ENCODE measurements around the gene SUCLG2.

GRCh38 chr3:67654099-67654843 is at the start of gene SUCLG2:
- peak; percentile 96 for TF ChIP-seq TAF1 (IDR thresholded peaks at IDR 0.05; ENCODE audit: borderline replicate concordance, low read depth, low read length)
- peak; percentile 41; the same call in 1 of the 2 replicates for TF ChIP-seq POLR2AphosphoS5 (IDR thresholded peaks at IDR 0.05; ENCODE audit: low read depth, low read length)
- peak; percentile 88 for TF ChIP-seq POLR2A (IDR thresholded peaks at IDR 0.05; ENCODE audit: low read depth, low read length)

All from GM12892 (cell line).